Spleen (tissue), 11 donors: Measurements from ENCODE around the gene FHIT. TPM values are rescaled to one million over a fixed set of nuclear protein-coding genes. Genes with fewer than 3 reads are reported as not detected.

Experiments used
- DNase-seq: peaks from one replicate; pipeline ENCODE4 v3.0.0-alpha.2; 2020
- H3K27ac ChIP-seq, 8 donors: fragments of 200-600 bp; sonication (generic) in 7 of 8; 1 replicate in 4 of 8; 2 replicates in 4 of 8; pipeline versions ENCODE4 v1.5.0 to v1.8.0; 2016 to 2021; ENCODE audit warnings: inconsistent platforms in 4 of 8, mild to moderate bottlenecking in 4 of 8, moderate library complexity in 1 of 8
- H3K27me3 ChIP-seq, 7 donors: fragments of 200-600 bp; sonication (generic) in 6 of 7; replicated peaks in 1 of 7; 1 replicate in 4 of 7; 2 replicates in 3 of 7; pipeline versions ENCODE4 v1.5.0 to v1.8.0; 2016 to 2021; ENCODE audit warnings: inconsistent platforms in 3 of 7, mild to moderate bottlenecking in 1 of 7
- H3K36me3 ChIP-seq, 6 donors: fragments of 200-600 bp; sonication (generic) in 5 of 6; 1 replicate in 4 of 6; 2 replicates in 2 of 6; pipeline versions ENCODE4 v1.5.0 to v1.8.0; 2016 to 2021; ENCODE audit warnings: inconsistent platforms in 2 of 6
- H3K4me1 ChIP-seq, 6 donors: fragments of 200-600 bp; sonication (generic) in 5 of 6; 1 replicate in 3 of 6; 2 replicates in 3 of 6; pipeline versions ENCODE4 v1.5.0 to v1.8.0; 2016 to 2021; ENCODE audit warnings: inconsistent platforms in 3 of 6
- H3K4me3 ChIP-seq, 8 donors: fragments of 200-600 bp; sonication (generic) in 7 of 8; 1 replicate in 4 of 8; 2 replicates in 4 of 8; pipeline versions ENCODE4 v1.5.0 to v1.8.0; 2016 to 2021; ENCODE audit warnings: inconsistent platforms in 4 of 8, mild to moderate bottlenecking in 4 of 8, moderate library complexity in 2 of 8
- H3K9me3 ChIP-seq, 8 donors: fragments of 200-600 bp; sonication (generic) in 7 of 8; 1 replicate in 4 of 8; 2 replicates in 4 of 8; pipeline versions ENCODE4 v1.5.0 to v1.8.0; 2016 to 2021; ENCODE audit warnings: inconsistent platforms in 4 of 8
- POLR2A ChIP-seq, 3 donors: fragments of 450-650 bp; IDR thresholded peaks; one replicate each; pipeline ENCODE4 v1.5.1; 2017; ENCODE audit warnings: antibody characterized with exemption in 3 of 3, mild to moderate bottlenecking in 1 of 3
- POLR2AphosphoS5 ChIP-seq, 3 donors: sonication (generic); formaldehyde crosslinking; IDR thresholded peaks; one replicate each; pipeline ENCODE4 v1.5.1; 2017; ENCODE audit warnings: antibody characterized with exemption in 3 of 3
- WGBS, 5 donors: extraction: QIAGEN DNeasy Blood & Tissue Kit in 3 of 5; methylation state at CpG; one replicate each; pipeline versions ENCODE4 v1.1.5 to v1.1.7; 2013 to 2018; 5-methylcytosine and 5-hydroxymethylcytosine counted together
- intact Hi-C: fragments of 100-400 bp; cut with DNase I; formaldehyde crosslinking; loops from one replicate; pipeline ENCODE4 v1.15.0; 2023; ENCODE audit warnings: low total_unique reads
- polyA plus RNA-seq, 3 donors: library from polyadenylated mRNA; stranded (reverse); fragments of 200-250 nt; gene quantifications; one replicate each; pipeline ENCODE4 v1.2.1, GENCODE V29; 2013
- total RNA-seq, 7 donors: library from RNA; depleted of rRNA in 3 of 7; stranded (reverse); fragments of >200 nt in 3 of 7; fragmentation: NEBNext Ultra II Directional in 4 of 7; extraction: Animal tissue kit (Norgen Biotek cat#: 25700) in 4 of 7; gene quantifications; one replicate each; pipeline versions ENCODE4 v1.1.0 to v1.2.1, GENCODE V29; 2016 to 2021
- TF ChIP-seq, protein P1 (sequence below), 11 experiments: fragments of 200-600 bp in 7 of 11; fragments of 450-650 bp in 4 of 11; sonication (generic) in 4 of 11; IDR thresholded peaks in 8 of 11; conservative IDR thresholded peaks in 3 of 11; 1 replicate in 7 of 11; 2 replicates in 4 of 11; pipeline versions ENCODE4 v1.4.0 to v1.8.0; 2016 to 2021; ENCODE audit warnings: antibody characterized with exemption in 11 of 11, inconsistent platforms in 4 of 11, mild to moderate bottlenecking in 1 of 11
- donor health status: healthy with polysubstance abuse.
- donor health status: DM: no; HTN: no; CAD: no; lungs with moderate emphysema.
- donor health status: DM: no; HTN: no; CAD: no.
- donor health status: Bipolar disorder and iron deficiency.
- donor health status: healthy.
- donor health status: DM: no; HTN: no; CAD: no.
- donor health status: DM: yes; HTN: yes; CAD: no.

FHIT gene
- total and polyA plus RNA-seq, 10 donors = 4.1 to 23.1 (median 12.2) TPM

DNA sequence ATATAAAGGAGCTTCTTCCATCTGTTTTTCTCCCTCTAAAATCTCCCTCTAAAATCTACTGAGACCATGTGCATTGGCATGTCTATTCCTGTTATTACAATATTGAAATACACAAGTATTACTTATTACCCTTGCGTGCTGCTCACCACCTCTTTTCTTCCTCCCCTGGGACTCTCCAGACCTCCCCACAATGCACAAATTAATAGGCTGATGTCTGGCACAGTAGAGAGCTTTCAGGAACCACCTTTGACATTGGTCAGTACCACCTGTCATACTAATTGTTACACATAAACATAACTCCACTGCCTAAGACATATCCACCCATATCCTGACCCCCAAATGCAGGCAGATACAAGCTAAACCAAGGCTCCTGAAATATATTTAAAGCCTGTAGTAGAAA is 722.6 kb downstream of the FHIT start:
- Histone ChIP-seq H3K27me3 (no peaks in the 10 kb centered on the region), H3K36me3 (no peaks in the 10 kb centered on the region), H3K4me1 (no peaks in the 10 kb centered on the region), H3K27ac (no peak overlapping the region), H3K9me3 (no peaks in the 10 kb centered on the region), H3K4me3 (no peak overlapping the region)
- intact Hi-C loops = loop anchor here (1.0 kb wide), 1 partner anchor 24 kb away; no protein-coding TSS in a partner anchor
- DNase-seq = no peak
- WGBS, 5 donors = 73 to 92% (median 74%) methylated on average over 1 of the region's 1 CpG
- no peak for TF ChIP-seq POLR2A (IDR thresholded peaks at IDR 0.05)
- no peak for TF ChIP-seq POLR2AphosphoS5 (IDR thresholded peaks at IDR 0.05)
- TF ChIP-seq, protein P1, sequence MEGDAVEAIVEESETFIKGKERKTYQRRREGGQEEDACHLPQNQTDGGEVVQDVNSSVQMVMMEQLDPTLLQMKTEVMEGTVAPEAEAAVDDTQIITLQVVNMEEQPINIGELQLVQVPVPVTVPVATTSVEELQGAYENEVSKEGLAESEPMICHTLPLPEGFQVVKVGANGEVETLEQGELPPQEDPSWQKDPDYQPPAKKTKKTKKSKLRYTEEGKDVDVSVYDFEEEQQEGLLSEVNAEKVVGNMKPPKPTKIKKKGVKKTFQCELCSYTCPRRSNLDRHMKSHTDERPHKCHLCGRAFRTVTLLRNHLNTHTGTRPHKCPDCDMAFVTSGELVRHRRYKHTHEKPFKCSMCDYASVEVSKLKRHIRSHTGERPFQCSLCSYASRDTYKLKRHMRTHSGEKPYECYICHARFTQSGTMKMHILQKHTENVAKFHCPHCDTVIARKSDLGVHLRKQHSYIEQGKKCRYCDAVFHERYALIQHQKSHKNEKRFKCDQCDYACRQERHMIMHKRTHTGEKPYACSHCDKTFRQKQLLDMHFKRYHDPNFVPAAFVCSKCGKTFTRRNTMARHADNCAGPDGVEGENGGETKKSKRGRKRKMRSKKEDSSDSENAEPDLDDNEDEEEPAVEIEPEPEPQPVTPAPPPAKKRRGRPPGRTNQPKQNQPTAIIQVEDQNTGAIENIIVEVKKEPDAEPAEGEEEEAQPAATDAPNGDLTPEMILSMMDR (IDR thresholded peaks at IDR 0.05 in 8 of 11, conservative IDR thresholded peaks at IDR 0.05 in 3 of 11) = no peak

DNA sequence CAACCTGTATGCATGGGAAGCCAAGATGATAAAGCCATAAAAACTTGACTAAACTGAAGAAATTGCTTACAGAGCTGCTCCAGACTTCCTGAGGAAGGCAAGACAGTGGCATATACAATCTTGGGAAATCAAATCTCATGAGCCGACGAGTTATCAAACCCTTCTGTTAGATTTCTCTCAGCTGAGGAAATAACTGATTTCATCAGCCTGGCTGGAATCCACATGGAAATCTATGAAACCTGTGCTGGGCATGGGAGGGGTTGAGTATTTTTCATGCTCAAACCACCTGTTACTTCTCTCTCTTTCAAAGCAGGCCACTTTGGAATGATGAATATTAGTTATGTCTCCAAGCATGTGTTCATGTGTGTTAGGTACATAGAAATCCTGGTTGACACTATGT is 727.7 kb downstream of the FHIT start:
- WGBS, 5 donors = 26 to 78% (median 61%) methylated on average over 2 of the region's 2 CpGs
- no peak for DNase-seq
- no peaks in the 10 kb centered on the region for H3K27me3 ChIP-seq
- no peak overlapping the region for H3K27ac ChIP-seq
- intact Hi-C loops = no loop called here
- H3K9me3 ChIP-seq = no peaks in the 10 kb centered on the region
- H3K36me3 ChIP-seq = no peaks in the 10 kb centered on the region
- H3K4me1 ChIP-seq = no peaks in the 10 kb centered on the region
- TF ChIP-seq POLR2A (IDR thresholded peaks at IDR 0.05) (no peak), POLR2AphosphoS5 (IDR thresholded peaks at IDR 0.05) (no peak)
- TF ChIP-seq, protein P1 (IDR thresholded peaks at IDR 0.05 in 8 of 11, conservative IDR thresholded peaks at IDR 0.05 in 3 of 11) = no peak
- no peak overlapping the region for H3K4me3 ChIP-seq

DNA sequence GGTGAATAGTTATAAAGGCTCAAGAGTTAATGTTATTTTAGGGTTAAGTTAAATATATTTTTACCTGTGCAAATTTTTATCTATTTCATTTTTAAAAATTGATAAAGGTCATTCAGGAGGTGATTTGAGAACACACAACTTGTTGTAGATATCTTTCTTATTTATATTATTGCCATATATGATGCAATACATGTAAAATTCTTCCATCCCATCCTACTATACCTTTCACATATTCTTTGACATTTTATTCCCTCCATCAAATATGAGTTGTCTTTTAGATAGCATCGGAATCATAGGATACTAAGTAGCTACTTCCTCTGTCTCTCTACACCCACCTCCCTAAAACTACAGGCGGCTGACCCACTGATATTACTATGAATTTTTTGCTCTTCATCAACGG is 734.1 kb downstream of the FHIT start:
- Histone ChIP-seq H3K4me3 (no peak overlapping the region), H3K9me3 (peaks cover 0 to 7% (median 0%) of the 10 kb centered on the region in 8 donors), H3K27me3 (no peaks in the 10 kb centered on the region), H3K4me1 (no peaks in the 10 kb centered on the region), H3K27ac (no peak overlapping the region), H3K36me3 (no peaks in the 10 kb centered on the region)
- TF ChIP-seq, protein P1 (IDR thresholded peaks at IDR 0.05 in 8 of 11, conservative IDR thresholded peaks at IDR 0.05 in 3 of 11) = no peak
- TF ChIP-seq POLR2A (IDR thresholded peaks at IDR 0.05) = no peak
- DNase-seq = no peak
- intact Hi-C loops = no loop called here
- WGBS, 5 donors = 91 to 95% (median 94%) methylated on average over 3 of the region's 3 CpGs

DNA sequence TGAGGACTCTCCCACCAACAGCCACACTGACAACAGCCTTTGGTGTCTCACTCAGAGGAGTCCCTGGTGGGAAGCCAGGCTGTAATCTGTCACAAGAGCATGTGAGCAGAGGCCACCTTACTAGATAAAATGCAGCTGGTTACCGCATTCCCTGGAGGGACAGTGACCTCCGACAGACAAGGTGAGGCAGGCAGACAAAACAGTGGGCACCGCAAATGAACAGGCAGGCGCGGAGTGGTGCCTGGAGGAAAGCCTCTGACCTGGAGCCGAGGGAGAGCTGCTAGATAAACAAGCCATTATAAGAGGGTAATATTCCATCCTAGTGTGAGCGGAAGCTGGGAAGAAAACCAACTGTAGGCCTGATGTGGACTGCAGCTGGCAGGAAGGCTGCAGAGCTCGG is 736.4 kb downstream of the FHIT start:
- no peak overlapping the region for H3K4me3 ChIP-seq
- intact Hi-C loops = no loop called here
- H3K36me3 ChIP-seq = no peaks in the 10 kb centered on the region
- peaks cover 0 to 13% (median 0%) of the 10 kb centered on the region in 8 donors for H3K9me3 ChIP-seq
- H3K27ac ChIP-seq = peak overlapping the region in 2 of 8 donors; percentile 16 to 41
- TF ChIP-seq POLR2AphosphoS5 (IDR thresholded peaks at IDR 0.05) = peak in 2 of 3 donors; percentile 56 to 64
- TF ChIP-seq POLR2A (IDR thresholded peaks at IDR 0.05) = no peak
- TF ChIP-seq, protein P1 (IDR thresholded peaks at IDR 0.05 in 8 of 11, conservative IDR thresholded peaks at IDR 0.05 in 3 of 11) = no peak
- no peak for DNase-seq
- H3K27me3 ChIP-seq = no peaks in the 10 kb centered on the region
- WGBS, 5 donors = 68 to 78% (median 72%) methylated on average over 8 of the region's 8 CpGs
- H3K4me1 ChIP-seq = no peaks in the 10 kb centered on the region
